K562 (cell line): ENCODE measurements around the gene TBC1D7. TPM values are rescaled to one million over a fixed set of nuclear protein-coding genes. Genes with fewer than 3 reads are reported as not detected.
A peak's percentile ranks its signal among the peaks of the same experiment; 100 is the strongest.

ENCODE experiments used
- ATAC-seq: fragments of 200-7000 bp; cut with Tn5 transposase; 3 replicates; pipeline ENCODE4 v1.9.1; 2020; ENCODE audit warnings: moderate library complexity
- BruUV-seq: library from RNA; stranded (reverse); fragments of 400-500 nt; replicated peaks from 2 replicates; lab custom pipeline; 2021; lab: Mats Ljungman, UMichigan
- CTCF ChIA-PET: fragments of 300-600 bp; formaldehyde crosslinking; extraction: SDS; loops from one replicate; lab custom pipeline; 2021; ENCODE audit warnings: low intra/inter-chr PET ratio; lab: Yijun Ruan, JAX
- POLR2A ChIA-PET: fragments of 300-600, 350-650 bp; sonication (Branson Sonifier 250); formaldehyde crosslinking; extraction: SDS; loops from one replicate; lab custom pipeline; 2021; ENCODE audit warnings: antibody characterized with exemption, inconsistent platforms; lab: Yijun Ruan, JAX
- DNase-seq, 4 experiments: peaks; one replicate each; pipeline versions ENCODE4 v3.0.0 to v3.0.0-alpha.2; 2011 to 2018; ENCODE audit warnings: low spot score in 3 of 4, mixed read lengths in 3 of 4; ENCODE audit errors: extremely low read depth in 1 of 4
- FAIRE-seq: peaks from 2 replicates; lab custom pipeline; 2011; peaks lifted over from hg19 to GRCh38; lab: Jason Lieb, UNC
- H2AFZ ChIP-seq: 2 replicates; pipeline ENCODE4 v1.6.0; 2011; ENCODE audit warnings: low read depth, low read length, control low read depth, inconsistent platforms
- H3K27ac ChIP-seq: fragments of 200-600 bp; 3 replicates; pipeline ENCODE4 v1.8.0; 2011; ENCODE audit warnings: low read depth, mild to moderate bottlenecking, control low read depth, inconsistent platforms, low read length, moderate library complexity, mixed read lengths; ENCODE audit errors: extremely low read depth
- H3K27me3 ChIP-seq, 2 experiments: fragments of 300-600 bp in 1 of 2; 2 replicates in 1 of 2; 3 replicates in 1 of 2; pipeline versions ENCODE4 v1.6.0 to v1.8.0; 2011; ENCODE audit warnings: inconsistent platforms in 2 of 2, low read length in 2 of 2, mild to moderate bottlenecking in 1 of 2, mixed read lengths in 1 of 2, moderate library complexity in 1 of 2; ENCODE audit not compliant: control insufficient read depth in 2 of 2, insufficient read depth in 2 of 2
- H3K36me3 ChIP-seq: fragments of 300-600 bp; 3 replicates; pipeline ENCODE4 v1.8.0; 2011; ENCODE audit warnings: mild to moderate bottlenecking, low read length, inconsistent platforms; ENCODE audit not compliant: control insufficient read depth, insufficient read depth
- H3K4me1 ChIP-seq, 2 experiments: fragments of 200-600 bp in 1 of 2; replicated peaks in 1 of 2; 2 replicates in 1 of 2; 3 replicates in 1 of 2; pipeline versions ENCODE4 v1.5.1 to v1.8.0; 2011; ENCODE audit warnings: inconsistent platforms in 2 of 2, low read length in 2 of 2, mild to moderate bottlenecking in 1 of 2, mixed read lengths in 1 of 2, moderate library complexity in 1 of 2; ENCODE audit not compliant: control insufficient read depth in 2 of 2, insufficient read depth in 2 of 2
- H3K4me2 ChIP-seq: 2 replicates; pipeline ENCODE4 v1.6.1; 2011; ENCODE audit warnings: low read length, control low read depth, inconsistent platforms, mixed read lengths; ENCODE audit not compliant: insufficient read depth
- H3K4me3 ChIP-seq: fragments of 200-600 bp; sonication (generic), shearing (Covaris generic); 2 replicates; pipeline ENCODE4 v1.5.1; 2016; ENCODE audit warnings: control low read depth, inconsistent platforms
- H3K79me2 ChIP-seq: fragments of 200-600 bp; 3 replicates; pipeline ENCODE4 v1.8.0; 2011; ENCODE audit warnings: low read length, inconsistent platforms; ENCODE audit not compliant: control insufficient read depth, insufficient read depth
- H3K9ac ChIP-seq, 2 experiments: 2 replicates each; pipeline versions ENCODE4 v1.6.0 to v1.6.1; 2011; ENCODE audit warnings: low read depth in 2 of 2, low read length in 2 of 2, control low read depth in 1 of 2, inconsistent platforms in 1 of 2, mild to moderate bottlenecking in 1 of 2, mixed read lengths in 1 of 2; ENCODE audit not compliant: insufficient read depth in 1 of 2
- H3K9me1 ChIP-seq: one replicate; pipeline ENCODE4 v1.6.0; 2011; ENCODE audit warnings: inconsistent platforms, mild to moderate bottlenecking, low read length, moderate library complexity; ENCODE audit not compliant: control insufficient read depth, insufficient read depth
- H3K9me3 ChIP-seq: replicated peaks from 2 replicates; pipeline ENCODE4 v1.5.1; 2011; ENCODE audit warnings: low read depth, low read length, inconsistent platforms; ENCODE audit not compliant: control insufficient read depth, insufficient read depth
- H4K20me1 ChIP-seq: replicated peaks from 2 replicates; pipeline ENCODE4 v1.6.1; 2011; ENCODE audit warnings: low read length, inconsistent platforms, mixed read lengths; ENCODE audit not compliant: control insufficient read depth, insufficient read depth
- FOS ChIP-seq: IDR thresholded peaks from 3 replicates; pipeline ENCODE4 v1.6.1; 2011; ENCODE audit not compliant: insufficient read length; ENCODE audit errors: extremely low read depth
- NCOA4 ChIP-seq: fragments of 450-650 bp; IDR thresholded peaks from 2 replicates; pipeline ENCODE4 v1.6.1; 2018; ENCODE audit warnings: mild to moderate bottlenecking; ENCODE audit not compliant: partially characterized antibody
- RBM34 ChIP-seq: fragments of 200-400 bp; formaldehyde crosslinking; IDR thresholded peaks from 2 replicates; pipeline ENCODE4 v1.6.1; 2018; ENCODE audit warnings: low read length, borderline replicate concordance; ENCODE audit not compliant: insufficient read depth
- ZNF133 ChIP-seq: fragments of 250-450 bp; sonication (Bioruptor Pico); IDR thresholded peaks from 2 replicates; pipeline ENCODE4 v1.4.0; 2020; ENCODE audit warnings: mild to moderate bottlenecking
- WGBS: fragments of 100-300 bp; shearing (Covaris generic); methylation state at CpG from one replicate; pipeline ENCODE4 v1.1.6; 2016; ENCODE audit warnings: low coverage, mixed read lengths; ENCODE audit not compliant: insufficient coverage; ENCODE audit errors: missing lambda C conversion rate; 5-methylcytosine and 5-hydroxymethylcytosine counted together
- in situ Hi-C: fragments of 300-500 bp; cut with MboI; formaldehyde crosslinking; loops from 4 replicates; pipeline ENCODE4 v1.15.0; 2018; ENCODE audit warnings: inconsistent platforms, mixed read lengths
- intact Hi-C: fragments of 100-400 bp; cut with micrococcal nuclease; formaldehyde crosslinking; loops from 2 replicates; pipeline ENCODE4 v1.14.2; 2022
- polyA plus RNA-seq, 8 experiments: library from polyadenylated mRNA; depleted of rRNA in 4 of 8; stranded (reverse) in 5 of 8; unstranded in 3 of 8; fragments of >200 nt; fragmentation: Nextera tagmentation in 2 of 8; fragmentation: Illumina TruSeq in 1 of 8; extraction: Ambion mirVana in 2 of 8; extraction: Trizol in 1 of 8; gene quantifications; 2 replicates each; pipeline versions ENCODE4 v1.2.1 to v1.2.3, GENCODE V29; 2011 to 2014; ENCODE audit warnings: inconsistent platforms in 1 of 8, missing spikeins in 1 of 8
- total RNA-seq, 7 experiments: library from RNA; depleted of rRNA in 6 of 7; stranded (reverse); fragments of >200 nt in 6 of 7; fragmentation: Illumina TruSeq in 2 of 7; extraction: Trizol in 2 of 7; gene quantifications; 2 replicates each; pipeline versions ENCODE4 v1.2.1 to v1.2.3, GENCODE V29; 2011 to 2021; ENCODE audit warnings: low replicate concordance in 1 of 7
- TF ChIP-seq, protein P1 (sequence below), 2 experiments: fragments of 200-800 bp in 1 of 2; sonication (Bioruptor generic) in 1 of 2; sonication (generic) in 1 of 2; formaldehyde crosslinking in 1 of 2; IDR thresholded peaks in 1 of 2; conservative IDR thresholded peaks in 1 of 2; 2 replicates each; pipeline versions ENCODE4 v1.5.0 to v1.6.1; 2016 to 2020; ENCODE audit warnings: missing compliant biosample characterization in 1 of 2, missing genetic modification characterization in 1 of 2, missing genetic modification reagents in 1 of 2
- TF ChIP-seq, protein P2 (sequence below): fragments of 250-450 bp; sonication (Bioruptor Pico); IDR thresholded peaks from 2 replicates; pipeline ENCODE4 v1.5.1; 2021; ENCODE audit warnings: mild to moderate bottlenecking

TBC1D7 gene
- total and polyA plus RNA-seq, 9 of the 15 experiments (the other 6 are each of a cell fraction or from before 2014, with no cell fraction given), result 49.4 to 107 (median 61.1) TPM

DNA sequence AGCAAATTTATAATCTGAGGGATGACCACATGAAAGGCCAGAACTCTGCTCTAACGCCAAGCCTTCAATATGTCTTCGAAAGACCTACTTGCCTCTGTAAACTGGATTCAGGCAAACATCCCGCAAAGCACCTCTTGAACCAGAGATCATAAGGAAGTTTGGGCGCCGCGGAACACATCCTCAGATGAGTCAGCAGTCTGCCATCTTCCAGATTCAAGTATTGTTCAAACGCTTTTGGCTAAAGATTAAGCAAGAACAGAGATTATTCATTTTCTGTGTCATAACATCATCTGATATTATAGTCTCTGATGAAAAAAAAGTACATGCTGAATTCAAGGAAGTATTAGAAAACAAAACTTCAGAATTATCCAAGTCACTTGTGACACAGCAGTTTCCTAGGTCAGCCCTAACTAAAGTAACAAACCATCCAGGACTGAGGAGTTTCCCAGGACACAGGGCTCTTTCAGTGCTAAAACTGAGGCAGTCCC, 20.8 kb downstream of the TBC1D7 start (continued):
- TF ChIP-seq, protein P1, sequence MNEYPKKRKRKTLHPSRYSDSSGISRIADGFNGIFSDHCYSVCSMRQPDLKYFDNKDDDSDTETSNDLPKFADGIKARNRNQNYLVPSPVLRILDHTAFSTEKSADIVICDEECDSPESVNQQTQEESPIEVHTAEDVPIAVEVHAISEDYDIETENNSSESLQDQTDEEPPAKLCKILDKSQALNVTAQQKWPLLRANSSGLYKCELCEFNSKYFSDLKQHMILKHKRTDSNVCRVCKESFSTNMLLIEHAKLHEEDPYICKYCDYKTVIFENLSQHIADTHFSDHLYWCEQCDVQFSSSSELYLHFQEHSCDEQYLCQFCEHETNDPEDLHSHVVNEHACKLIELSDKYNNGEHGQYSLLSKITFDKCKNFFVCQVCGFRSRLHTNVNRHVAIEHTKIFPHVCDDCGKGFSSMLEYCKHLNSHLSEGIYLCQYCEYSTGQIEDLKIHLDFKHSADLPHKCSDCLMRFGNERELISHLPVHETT (CRISPR knock-in tag; conservative IDR thresholded peaks at IDR 0.05 in 1 of 2, IDR thresholded peaks at IDR 0.05 in 1 of 2), result peak in 1 of 2 experiments; percentile 58; a peak in 2 of 4 replicates

DNA sequence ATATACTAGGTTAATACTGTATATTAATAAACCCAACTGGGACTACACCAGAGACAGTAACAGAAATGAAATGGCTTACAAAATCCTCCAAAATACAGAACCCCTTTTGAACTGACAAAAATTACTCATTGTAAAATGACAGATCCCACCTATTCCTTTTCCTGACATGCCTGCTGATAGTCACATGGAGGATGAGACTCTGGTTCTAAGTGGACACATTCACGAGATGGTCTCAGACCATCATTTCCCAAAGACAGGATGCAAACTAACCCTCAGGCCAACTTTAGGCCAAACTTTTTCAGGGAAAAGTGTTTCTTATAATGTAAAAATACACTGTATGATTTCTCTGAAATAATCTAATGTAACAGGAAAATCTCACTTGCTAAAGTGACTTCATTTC, 22.5 kb downstream of the TBC1D7 start:
- in situ Hi-C loops, result no loop called here
- no peak for DNase-seq
- no peak overlapping the region for H3K27ac ChIP-seq
- H3K4me2 ChIP-seq, result no peak overlapping the region
- no peaks in the 10 kb centered on the region for H3K9me3 ChIP-seq
- H3K27me3 ChIP-seq, result no peaks in the 10 kb centered on the region
- no peak for FAIRE-seq
- TF ChIP-seq NCOA4 (no peak), ZNF133 (no peak), RBM34 (no peak), FOS (no peak)
- TF ChIP-seq, protein P2, sequence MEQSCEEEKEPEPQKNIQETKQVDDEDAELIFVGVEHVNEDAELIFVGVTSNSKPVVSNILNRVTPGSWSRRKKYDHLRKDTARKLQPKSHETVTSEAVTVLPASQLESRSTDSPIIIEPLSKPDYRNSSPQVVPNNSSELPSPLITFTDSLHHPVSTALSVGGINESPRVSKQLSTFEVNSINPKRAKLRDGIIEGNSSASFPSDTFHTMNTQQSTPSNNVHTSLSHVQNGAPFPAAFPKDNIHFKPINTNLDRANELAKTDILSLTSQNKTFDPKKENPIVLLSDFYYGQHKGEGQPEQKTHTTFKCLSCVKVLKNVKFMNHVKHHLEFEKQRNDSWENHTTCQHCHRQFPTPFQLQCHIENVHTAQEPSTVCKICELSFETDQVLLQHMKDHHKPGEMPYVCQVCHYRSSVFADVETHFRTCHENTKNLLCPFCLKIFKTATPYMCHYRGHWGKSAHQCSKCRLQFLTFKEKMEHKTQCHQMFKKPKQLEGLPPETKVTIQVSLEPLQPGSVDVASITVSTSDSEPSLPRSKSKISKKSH, result no peak
- H3K4me3 ChIP-seq, result no peak overlapping the region
- H3K9me1 ChIP-seq, result no peaks in the 10 kb centered on the region
- H2AFZ ChIP-seq, result no peak overlapping the region
- peaks cover 80% of the 10 kb centered on the region for H3K36me3 ChIP-seq
- 100% methylated on average over 1 of the region's 1 CpG for WGBS
- no peaks in the 10 kb centered on the region for H3K79me2 ChIP-seq
- CTCF ChIA-PET, result no interaction called here
- no peak overlapping the region for H3K9ac ChIP-seq
- H4K20me1 ChIP-seq, result no peaks in the 10 kb centered on the region
- ATAC-seq, result no peak
- intact Hi-C loops, result no loop called here
- peaks cover 7 to 33% of the 10 kb centered on the region in 2 experiments; a peak in 4 of 5 replicates for H3K4me1 ChIP-seq
- BruUV-seq, result no TSS peak
- POLR2A ChIA-PET, result no interaction called here
